HCT116 (cell line): ENCODE measurements around the gene CHST12. TPM values are rescaled to one million over a fixed set of nuclear protein-coding genes. Genes with fewer than 3 reads are reported as not detected.

Experiments used
- ATAC-seq: fragments of 200-7000 bp; cut with Tn5 transposase; 2 replicates; pipeline ENCODE4 v1.9.1; 2020; ENCODE audit warnings: mild to moderate bottlenecking, moderate library complexity
- BruUV-seq: library from RNA; stranded (reverse); fragments of 400-500 nt; replicated peaks from 2 replicates; lab custom pipeline; 2021; lab: Mats Ljungman, UMichigan
- CTCF ChIA-PET: fragments of 300-600 bp; sonication (Branson Sonifier 250); formaldehyde crosslinking; loops from one replicate; lab custom pipeline; 2021; ENCODE audit warnings: antibody characterized with exemption; lab: Charles Lee
- POLR2A ChIA-PET: fragments of 300-600, 350-600 bp; sonication (Branson Sonifier 250); formaldehyde crosslinking; loops from one replicate; lab custom pipeline; 2021; ENCODE audit warnings: antibody characterized with exemption; lab: Charles Lee
- RAD21 ChIA-PET, 2 experiments: fragments of 300-600 bp; sonication (Branson Sonifier 250); formaldehyde crosslinking; loops; one replicate each; lab custom pipeline; 2023; ENCODE audit warnings: low total read pairs in 2 of 2; ENCODE audit not compliant: uncharacterized antibody in 2 of 2, unreplicated experiment in 2 of 2, low non-redundant PET in 1 of 2; lab: Charles Lee
- DNase-seq: peaks from one replicate; pipeline ENCODE4 v3.0.0-alpha.2; 2010; ENCODE audit warnings: low read depth, low spot score
- H2AFZ ChIP-seq: fragments of 200-600 bp; shearing (Covaris generic), sonication (generic); 2 replicates; pipeline ENCODE4 v1.6.1; 2017; ENCODE audit warnings: low read depth, mixed run types, mixed read lengths, antibody characterized with exemption, low read length; ENCODE audit not compliant: poor library complexity, severe bottlenecking
- H3K27ac ChIP-seq: 2 replicates; pipeline ENCODE4 v1.5.1; 2012; ENCODE audit warnings: low read depth, low read length
- H3K27me3 ChIP-seq: fragments of 200-600 bp; sonication (generic); 2 replicates; pipeline ENCODE4 v1.6.1; 2016; ENCODE audit warnings: mixed run types, low read length, mixed read lengths; ENCODE audit not compliant: insufficient read depth
- H3K36me3 ChIP-seq, 2 experiments: fragments of 200-500 bp in 1 of 2; fragments of 200-600 bp in 1 of 2; sonication (Bioruptor generic) in 1 of 2; sonication (generic) in 1 of 2; 2 replicates each; pipeline versions ENCODE4 v1.5.1 to v1.6.1; 2014 to 2016; ENCODE audit warnings: low read length in 2 of 2, inconsistent platforms in 1 of 2, mixed read lengths in 1 of 2, mixed run types in 1 of 2; ENCODE audit not compliant: insufficient read depth in 2 of 2, control insufficient read depth in 1 of 2
- H3K4me1 ChIP-seq, 2 experiments: fragments of 200-600 bp in 1 of 2; sonication (generic) in 1 of 2; 2 replicates each; pipeline versions ENCODE4 v1.5.1 to v1.6.1; 2012 to 2017; ENCODE audit warnings: low read length in 2 of 2, inconsistent platforms in 1 of 2, mild to moderate bottlenecking in 1 of 2, mixed read lengths in 1 of 2, mixed run types in 1 of 2, moderate library complexity in 1 of 2; ENCODE audit not compliant: insufficient read depth in 2 of 2, control insufficient read depth in 1 of 2
- H3K4me2 ChIP-seq: fragments of 200-600 bp; sonication (generic); 2 replicates; pipeline ENCODE4 v1.6.1; 2017; ENCODE audit warnings: mixed run types, low read length, mixed read lengths
- H3K4me3 ChIP-seq, 2 experiments: fragments of 200-600 bp in 1 of 2; sonication (generic) in 1 of 2; replicated peaks in 1 of 2; 2 replicates each; pipeline ENCODE4 v1.5.1; 2011 to 2016; ENCODE audit warnings: low read length in 2 of 2, control low read depth in 1 of 2, low read depth in 1 of 2, mild to moderate bottlenecking in 1 of 2, mixed read lengths in 1 of 2, mixed run types in 1 of 2
- H3K79me2 ChIP-seq: fragments of 200-600 bp; sonication (generic); 2 replicates; pipeline ENCODE4 v1.6.1; 2017; ENCODE audit warnings: mild to moderate bottlenecking, mixed run types, low read length, moderate library complexity, mixed read lengths; ENCODE audit not compliant: insufficient read depth
- H3K9ac ChIP-seq: fragments of 200-600 bp; sonication (generic); 2 replicates; pipeline ENCODE4 v1.6.1; 2016; ENCODE audit warnings: low read length, mixed read lengths
- H3K9me2 ChIP-seq: fragments of 200-600 bp; sonication (generic), shearing (Covaris generic); 2 replicates; pipeline ENCODE4 v1.6.1; 2017; ENCODE audit warnings: mixed run types, mild to moderate bottlenecking, moderate library complexity; ENCODE audit not compliant: insufficient read depth
- H3K9me3 ChIP-seq, 2 experiments: fragments of 200-500 bp in 1 of 2; fragments of 200-600 bp in 1 of 2; sonication (Bioruptor generic) in 1 of 2; sonication (generic) in 1 of 2; 2 replicates each; pipeline ENCODE4 v1.6.1; 2014 to 2017; ENCODE audit warnings: low read length in 2 of 2, mixed read lengths in 2 of 2, inconsistent platforms in 1 of 2, low read depth in 1 of 2, mild to moderate bottlenecking in 1 of 2, mixed run types in 1 of 2, moderate library complexity in 1 of 2; ENCODE audit not compliant: control insufficient read depth in 1 of 2, insufficient read depth in 1 of 2
- H4K20me1 ChIP-seq: fragments of 200-600 bp; sonication (generic), shearing (Covaris generic); 2 replicates; pipeline ENCODE4 v1.6.1; 2017; ENCODE audit warnings: mixed run types, mild to moderate bottlenecking, moderate library complexity; ENCODE audit not compliant: insufficient read depth
- CEBPB ChIP-seq: IDR thresholded peaks from 2 replicates; pipeline ENCODE4 v1.6.1; 2012; ENCODE audit warnings: low read depth
- EZH2phosphoT487 ChIP-seq: fragments of 200-600 bp; IDR thresholded peaks from 2 replicates; pipeline ENCODE4 v1.6.1; 2018; ENCODE audit warnings: antibody characterized with exemption, borderline replicate concordance
- TCF7L2 ChIP-seq: IDR thresholded peaks from 2 replicates; pipeline ENCODE4 v1.7.0; 2011; ENCODE audit warnings: borderline replicate concordance, inconsistent platforms; ENCODE audit not compliant: insufficient read depth, insufficient read length; ENCODE audit errors: extremely low read depth
- intact Hi-C: fragments of 100-400 bp; cut with micrococcal nuclease; formaldehyde crosslinking; loops from 2 replicates; pipeline ENCODE4 v1.10.0; 2022
- total RNA-seq: library from RNA; stranded (reverse); gene quantifications from one replicate; pipeline ENCODE4 v1.2.1, GENCODE V29; 2021; ENCODE audit not compliant: unreplicated experiment
- TF ChIP-seq, protein P1 (sequence below): IDR thresholded peaks from 2 replicates; pipeline ENCODE4 v1.6.1; 2011; ENCODE audit warnings: mild to moderate bottlenecking, low read length, moderate library complexity; ENCODE audit not compliant: insufficient replicate concordance; ENCODE audit errors: extremely low read depth
- TF ChIP-seq, protein P2 (sequence below), 3 experiments: fragments of 200-600 bp in 1 of 3; sonication (generic) in 1 of 3; IDR thresholded peaks in 2 of 3; conservative IDR thresholded peaks in 1 of 3; 2 replicates each; pipeline ENCODE4 v1.5.1; 2012 to 2017; ENCODE audit warnings: low read depth in 2 of 3, low read length in 2 of 3, antibody characterized with exemption in 1 of 3, borderline replicate concordance in 1 of 3, control low read depth in 1 of 3, mild to moderate bottlenecking in 1 of 3, mixed read lengths in 1 of 3, mixed run types in 1 of 3, moderate library complexity in 1 of 3; ENCODE audit not compliant: insufficient read depth in 1 of 3

The CHST12 gene
- total RNA-seq, 1 experiment from 2014 or later, result 14.2 TPM

DNA sequence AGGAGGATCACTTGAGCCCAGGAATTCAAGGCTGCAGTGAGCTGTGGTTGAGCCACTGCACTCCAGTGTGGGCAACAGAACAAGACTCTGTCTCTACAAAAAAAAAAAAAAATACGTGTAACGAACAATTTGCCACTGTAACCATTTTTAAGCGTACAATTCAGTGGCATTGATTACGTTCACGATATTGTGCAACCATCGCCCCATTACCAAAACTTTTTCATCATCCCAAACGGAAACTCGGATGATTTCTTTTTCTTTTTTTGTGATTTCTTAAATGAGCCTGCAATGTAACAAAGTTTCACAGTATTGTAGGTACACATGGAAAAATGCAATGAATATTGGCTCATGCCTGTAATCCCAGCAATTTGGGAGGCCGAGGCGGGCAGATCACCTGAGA is 63.3 kb downstream of the CHST12 start:
- DNase-seq (no peak), ATAC-seq (no peak)
- RAD21 ChIA-PET, result no interaction called here
- Histone ChIP-seq H3K27ac (no peak overlapping the region), H3K79me2 (no peaks in the 10 kb centered on the region), H3K27me3 (no peaks in the 10 kb centered on the region), H3K4me2 (no peak overlapping the region), H3K9me3 (no peaks in the 10 kb centered on the region), H3K36me3 (no peaks in the 10 kb centered on the region), H4K20me1 (no peaks in the 10 kb centered on the region), H3K4me1 (peaks cover 4 to 15% of the 10 kb centered on the region in 2 experiments; a peak in 2 of 4 replicates), H3K9me2 (no peaks in the 10 kb centered on the region), H3K4me3 (no peak overlapping the region), H2AFZ (no peak overlapping the region), H3K9ac (no peak overlapping the region)
- no peak for TF ChIP-seq EZH2phosphoT487
- intact Hi-C loops, result loop anchor here (5.0 kb wide), 2 partner anchors 91 to 889 kb away; partner anchors contain the start of genes BRAT1 and IQCE
- POLR2A ChIA-PET, result no interaction called here
- BruUV-seq, result no TSS peak
- CTCF ChIA-PET, result interaction anchor here (2.1 kb wide), 1 partner anchor 15 kb away, joined by 8 read pairs; no protein-coding TSS in a partner anchor

DNA sequence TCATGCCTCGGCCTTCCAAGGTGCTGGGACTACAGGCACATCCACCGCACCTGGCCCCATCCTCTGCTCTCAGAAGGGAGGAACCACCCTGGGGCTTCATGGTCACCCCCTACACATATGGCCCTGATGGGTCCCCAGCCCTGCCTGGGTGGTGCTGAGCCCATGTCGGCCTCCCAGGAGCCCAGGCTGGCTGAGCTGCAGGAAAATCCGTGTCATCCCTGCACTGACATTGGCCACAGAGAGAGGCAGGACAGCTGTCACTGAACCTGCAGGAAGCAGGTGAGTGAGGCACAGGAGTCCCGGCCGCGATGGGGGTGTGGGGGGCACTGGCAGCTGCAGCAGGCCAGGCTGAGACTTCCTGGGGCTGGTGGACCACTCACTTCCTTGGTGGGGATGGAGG is 64.8 kb downstream of the CHST12 start:
- no peak for DNase-seq
- intact Hi-C loops, result loop anchor here (5.0 kb wide), 2 partner anchors 89 to 891 kb away; partner anchors contain the start of genes BRAT1 and IQCE

More for the DNA sequence above, 64.8 kb downstream of the CHST12 start:
- Histone ChIP-seq H3K9me3 (no peaks in the 10 kb centered on the region), H3K9ac (no peak overlapping the region), H3K36me3 (no peaks in the 10 kb centered on the region), H3K4me3 (no peak overlapping the region), H3K27me3 (no peaks in the 10 kb centered on the region), H2AFZ (no peak overlapping the region), H3K79me2 (no peaks in the 10 kb centered on the region), H3K27ac (no peak overlapping the region), H3K4me1 (peaks cover 4 to 15% of the 10 kb centered on the region in 2 experiments; a peak in 2 of 4 replicates), H3K4me2 (no peak overlapping the region), H4K20me1 (no peaks in the 10 kb centered on the region), H3K9me2 (no peaks in the 10 kb centered on the region)
- TF ChIP-seq, protein P1, sequence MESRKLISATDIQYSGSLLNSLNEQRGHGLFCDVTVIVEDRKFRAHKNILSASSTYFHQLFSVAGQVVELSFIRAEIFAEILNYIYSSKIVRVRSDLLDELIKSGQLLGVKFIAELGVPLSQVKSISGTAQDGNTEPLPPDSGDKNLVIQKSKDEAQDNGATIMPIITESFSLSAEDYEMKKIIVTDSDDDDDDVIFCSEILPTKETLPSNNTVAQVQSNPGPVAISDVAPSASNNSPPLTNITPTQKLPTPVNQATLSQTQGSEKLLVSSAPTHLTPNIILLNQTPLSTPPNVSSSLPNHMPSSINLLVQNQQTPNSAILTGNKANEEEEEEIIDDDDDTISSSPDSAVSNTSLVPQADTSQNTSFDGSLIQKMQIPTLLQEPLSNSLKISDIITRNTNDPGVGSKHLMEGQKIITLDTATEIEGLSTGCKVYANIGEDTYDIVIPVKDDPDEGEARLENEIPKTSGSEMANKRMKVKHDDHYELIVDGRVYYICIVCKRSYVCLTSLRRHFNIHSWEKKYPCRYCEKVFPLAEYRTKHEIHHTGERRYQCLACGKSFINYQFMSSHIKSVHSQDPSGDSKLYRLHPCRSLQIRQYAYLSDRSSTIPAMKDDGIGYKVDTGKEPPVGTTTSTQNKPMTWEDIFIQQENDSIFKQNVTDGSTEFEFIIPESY, result no peak
- TF ChIP-seq TCF7L2, result no peak
- TF ChIP-seq, protein P2, sequence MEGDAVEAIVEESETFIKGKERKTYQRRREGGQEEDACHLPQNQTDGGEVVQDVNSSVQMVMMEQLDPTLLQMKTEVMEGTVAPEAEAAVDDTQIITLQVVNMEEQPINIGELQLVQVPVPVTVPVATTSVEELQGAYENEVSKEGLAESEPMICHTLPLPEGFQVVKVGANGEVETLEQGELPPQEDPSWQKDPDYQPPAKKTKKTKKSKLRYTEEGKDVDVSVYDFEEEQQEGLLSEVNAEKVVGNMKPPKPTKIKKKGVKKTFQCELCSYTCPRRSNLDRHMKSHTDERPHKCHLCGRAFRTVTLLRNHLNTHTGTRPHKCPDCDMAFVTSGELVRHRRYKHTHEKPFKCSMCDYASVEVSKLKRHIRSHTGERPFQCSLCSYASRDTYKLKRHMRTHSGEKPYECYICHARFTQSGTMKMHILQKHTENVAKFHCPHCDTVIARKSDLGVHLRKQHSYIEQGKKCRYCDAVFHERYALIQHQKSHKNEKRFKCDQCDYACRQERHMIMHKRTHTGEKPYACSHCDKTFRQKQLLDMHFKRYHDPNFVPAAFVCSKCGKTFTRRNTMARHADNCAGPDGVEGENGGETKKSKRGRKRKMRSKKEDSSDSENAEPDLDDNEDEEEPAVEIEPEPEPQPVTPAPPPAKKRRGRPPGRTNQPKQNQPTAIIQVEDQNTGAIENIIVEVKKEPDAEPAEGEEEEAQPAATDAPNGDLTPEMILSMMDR (IDR thresholded peaks at IDR 0.05 in 2 of 3, conservative IDR thresholded peaks at IDR 0.05 in 1 of 3; ENCODE audit: borderline replicate concordance in 1 of 3, insufficient read depth in 1 of 3, low read depth in 2 of 3, low read length in 2 of 3), result no peak
- no peak for TF ChIP-seq CEBPB
- POLR2A ChIA-PET, result interaction anchor here (0.9 to 1.0 kb wide), 3 partner anchors 11 to 60 kb away, joined by 4 read pairs; no protein-coding TSS in a partner anchor
- CTCF ChIA-PET, result interaction anchor here (0.5 to 2.6 kb wide), 23 partner anchors 9 to 889 kb away, joined by 3 to 63 read pairs (median 4); no protein-coding TSS in a partner anchor
- ATAC-seq, result no peak
- RAD21 ChIA-PET, result interaction anchor here (1.0 to 2.2 kb wide), 5 partner anchors 17 to 889 kb away, joined by 3 to 12 read pairs (median 4); no protein-coding TSS in a partner anchor
- BruUV-seq, result no TSS peak
